GM12875 (cell line): ENCODE data around the gene RASAL2.

Experiments used
- H3K4me3 ChIP-seq: one replicate; pipeline ENCODE4 v1.5.1; 2011; ENCODE audit warnings: low read depth, low read length, control low read depth
- CTCF ChIP-seq: IDR thresholded peaks from 2 replicates; pipeline ENCODE4 v1.5.1; 2011; ENCODE audit warnings: low read depth, mild to moderate bottlenecking, control low read depth, inconsistent platforms, low read length, moderate library complexity, borderline replicate concordance; ENCODE audit not compliant: insufficient read depth

RASAL2 gene

GRCh38 chr1:178393370-178393769 lies 299.5 kb downstream of the RASAL2 start:
- TF ChIP-seq CTCF: no peak

GRCh38 chr1:178396789-178397188 lies 302.9 kb downstream of the RASAL2 start:
- no peak overlapping the region for H3K4me3 ChIP-seq
- no peak for TF ChIP-seq CTCF

More at GRCh38 chr1:178393370-178393769, 299.5 kb downstream of the RASAL2 start:
- H3K4me3 ChIP-seq: no peak overlapping the region

- H3K4me3 ChIP-seq: no peak overlapping the region
- TF ChIP-seq CTCF: no peak
Observed at GRCh38 chr1:178397678-178398077, 303.8 kb downstream of the RASAL2 start.

- no peak overlapping the region for H3K4me3 ChIP-seq
- TF ChIP-seq CTCF: no peak
Observed at GRCh38 chr1:178399177-178399728, 305.3 kb downstream of the RASAL2 start.

GRCh38 chr1:178405137-178405536 lies 311.2 kb downstream of the RASAL2 start:
- H3K4me3 ChIP-seq: no peak overlapping the region
- no peak for TF ChIP-seq CTCF

GRCh38 chr1:178407215-178407614 lies 313.3 kb downstream of the RASAL2 start:
- TF ChIP-seq CTCF: no peak

GRCh38 chr1:178407655-178408054 lies 313.8 kb downstream of the RASAL2 start:
- no peak overlapping the region for H3K4me3 ChIP-seq
- no peak for TF ChIP-seq CTCF

More at GRCh38 chr1:178407215-178407614, 313.3 kb downstream of the RASAL2 start:
- H3K4me3 ChIP-seq: no peak overlapping the region
